GM12892 (cell line): ENCODE results near the gene CPAMD8.

Source experiments
- POLR2A ChIP-seq: IDR thresholded peaks from 2 replicates; pipeline ENCODE4 v1.6.1; 2011; ENCODE audit warnings: low read depth, low read length, control low read depth
- POLR2AphosphoS5 ChIP-seq: IDR thresholded peaks from 2 replicates; pipeline ENCODE4 v1.6.1; 2011; ENCODE audit warnings: low read depth, low read length, control low read depth
- TAF1 ChIP-seq: IDR thresholded peaks from 2 replicates; pipeline ENCODE4 v1.6.1; 2011; ENCODE audit warnings: low read depth, mild to moderate bottlenecking, control low read depth, low read length, borderline replicate concordance

- TF ChIP-seq POLR2AphosphoS5 = no peak
- no peak for TF ChIP-seq POLR2A
- TF ChIP-seq TAF1 = no peak
Observed at GRCh38 chr19:16897029-16897855, 129.4 kb downstream of the CPAMD8 start.
